Breast epithelium (tissue), 4 donors: ENCODE results near the gene KCNQ1OT1. TPM values are rescaled to one million over a fixed set of nuclear protein-coding genes. Genes with fewer than 3 reads are reported as not detected.

Experiments used
- DNase-seq, 2 donors: peaks; one replicate each; pipeline ENCODE4 v3.0.0-alpha.2; 2019; ENCODE audit warnings: low spot score in 2 of 2
- H3K27ac ChIP-seq, 2 donors: fragments of 200-600 bp; sonication (generic) in 1 of 2; one replicate each; pipeline ENCODE4 v1.5.1; 2016 to 2019; ENCODE audit warnings: mild to moderate bottlenecking in 1 of 2
- H3K27me3 ChIP-seq, 2 donors: fragments of 200-600 bp; sonication (generic) in 1 of 2; one replicate each; pipeline versions ENCODE4 v1.5.1 to v1.6.0; 2017 to 2019; ENCODE audit warnings: control low read depth in 1 of 2, mild to moderate bottlenecking in 1 of 2
- H3K36me3 ChIP-seq: fragments of 200-600 bp; one replicate; pipeline ENCODE4 v1.5.1; 2019
- H3K4me1 ChIP-seq, 2 donors: fragments of 200-600 bp; sonication (generic); one replicate each; pipeline ENCODE4 v1.5.1; 2016 to 2019; ENCODE audit warnings: control low read depth in 1 of 2
- H3K4me3 ChIP-seq, 3 donors: fragments of 200-600 bp; sonication (generic); 1 replicate in 2 of 3; 2 replicates in 1 of 3; pipeline ENCODE4 v1.5.1; 2016 to 2019; ENCODE audit warnings: mild to moderate bottlenecking in 3 of 3, moderate library complexity in 2 of 3
- H3K9me3 ChIP-seq, 2 donors: fragments of 200-600 bp; sonication (generic) in 1 of 2; one replicate each; pipeline ENCODE4 v1.5.1; 2016 to 2019; ENCODE audit warnings: control low read depth in 1 of 2
- CTCF ChIP-seq, 3 donors: fragments of 450-650 bp; IDR thresholded peaks; one replicate each; pipeline ENCODE4 v1.5.1; 2016 to 2017; ENCODE audit warnings: antibody characterized with exemption in 3 of 3, mild to moderate bottlenecking in 3 of 3, moderate library complexity in 3 of 3
- POLR2A ChIP-seq: fragments of 450-650 bp; IDR thresholded peaks from one replicate; pipeline ENCODE4 v1.6.1; 2016; ENCODE audit warnings: antibody characterized with exemption, mild to moderate bottlenecking, moderate library complexity
- POLR2AphosphoS5 ChIP-seq, 3 donors: sonication (generic); formaldehyde crosslinking; IDR thresholded peaks; one replicate each; pipeline ENCODE4 v1.6.1; 2017; ENCODE audit warnings: antibody characterized with exemption in 3 of 3
- intact Hi-C: fragments of 100-400 bp; cut with DNase I; formaldehyde crosslinking; loops from one replicate; pipeline ENCODE4 v1.15.1; 2023; ENCODE audit warnings: low total_unique reads
- total RNA-seq, 3 donors: library from RNA; depleted of rRNA; stranded (reverse); fragments of >200 nt; gene quantifications; one replicate each; pipeline ENCODE4 v1.1.0, GENCODE V29; 2016

Gene KCNQ1OT1
- total RNA-seq, 3 donors from 2014 or later: 2.1 to 5.3 (median 3.6) TPM

GRCh38 chr11:2724104-2724503, 24.3 kb upstream of the KCNQ1OT1 start:
- intact Hi-C loops: loop anchor here (10.0 kb wide), 1 partner anchor 111 kb away; no protein-coding TSS in a partner anchor
- no peaks in the 10 kb centered on the region for H3K4me1 ChIP-seq
- no peaks in the 10 kb centered on the region for H3K27me3 ChIP-seq
- no peak overlapping the region for H3K27ac ChIP-seq
- TF ChIP-seq POLR2AphosphoS5 (IDR thresholded peaks at IDR 0.05) (no peak), CTCF (IDR thresholded peaks at IDR 0.05) (no peak), POLR2A (no peak)
- no peak overlapping the region for H3K4me3 ChIP-seq
- no peak for DNase-seq
- H3K36me3 ChIP-seq: no peaks in the 10 kb centered on the region
- no peaks in the 10 kb centered on the region for H3K9me3 ChIP-seq

GRCh38 chr11:2722955-2723354, 23.2 kb upstream of the KCNQ1OT1 start:
- H3K4me1 ChIP-seq: no peaks in the 10 kb centered on the region
- intact Hi-C loops: loop anchor here (10.0 kb wide), 1 partner anchor 112 kb away; no protein-coding TSS in a partner anchor

GRCh38 chr11:2721210-2721916, 21.6 kb upstream of the KCNQ1OT1 start:
- TF ChIP-seq POLR2AphosphoS5 (IDR thresholded peaks at IDR 0.05): no peak
- no peak for TF ChIP-seq POLR2A
- TF ChIP-seq CTCF (IDR thresholded peaks at IDR 0.05): no peak
- no peaks in the 10 kb centered on the region for H3K27me3 ChIP-seq
- no peak overlapping the region for H3K4me3 ChIP-seq
- H3K27ac ChIP-seq: no peak overlapping the region
- intact Hi-C loops: loop anchor here (10.0 kb wide), 1 partner anchor 113 kb away; no protein-coding TSS in a partner anchor
- DNase-seq: no peak
- no peaks in the 10 kb centered on the region for H3K36me3 ChIP-seq
- H3K9me3 ChIP-seq: no peaks in the 10 kb centered on the region
- H3K4me1 ChIP-seq: no peaks in the 10 kb centered on the region

More at GRCh38 chr11:2722955-2723354, 23.2 kb upstream of the KCNQ1OT1 start:
- H3K27me3 ChIP-seq: no peaks in the 10 kb centered on the region
- H3K4me3 ChIP-seq: no peak overlapping the region
- TF ChIP-seq POLR2AphosphoS5 (IDR thresholded peaks at IDR 0.05) (no peak), CTCF (IDR thresholded peaks at IDR 0.05) (no peak), POLR2A (no peak)
- no peak for DNase-seq
- no peak overlapping the region for H3K27ac ChIP-seq
- H3K9me3 ChIP-seq: no peaks in the 10 kb centered on the region
- no peaks in the 10 kb centered on the region for H3K36me3 ChIP-seq

- intact Hi-C loops: loop anchor here (10.0 kb wide), 1 partner anchor 115 kb away; no protein-coding TSS in a partner anchor
- H3K9me3 ChIP-seq: no peaks in the 10 kb centered on the region
- H3K27me3 ChIP-seq: no peaks in the 10 kb centered on the region
- H3K4me1 ChIP-seq: no peaks in the 10 kb centered on the region
- DNase-seq: no peak
- no peaks in the 10 kb centered on the region for H3K36me3 ChIP-seq
- TF ChIP-seq POLR2A (no peak), CTCF (IDR thresholded peaks at IDR 0.05) (no peak), POLR2AphosphoS5 (IDR thresholded peaks at IDR 0.05) (no peak)
- H3K4me3 ChIP-seq: no peak overlapping the region
- no peak overlapping the region for H3K27ac ChIP-seq
Observed at GRCh38 chr11:2719831-2720590, 20.2 kb upstream of the KCNQ1OT1 start.
